Measurements from ENCODE around the gene TMEM39A.

DNA sequence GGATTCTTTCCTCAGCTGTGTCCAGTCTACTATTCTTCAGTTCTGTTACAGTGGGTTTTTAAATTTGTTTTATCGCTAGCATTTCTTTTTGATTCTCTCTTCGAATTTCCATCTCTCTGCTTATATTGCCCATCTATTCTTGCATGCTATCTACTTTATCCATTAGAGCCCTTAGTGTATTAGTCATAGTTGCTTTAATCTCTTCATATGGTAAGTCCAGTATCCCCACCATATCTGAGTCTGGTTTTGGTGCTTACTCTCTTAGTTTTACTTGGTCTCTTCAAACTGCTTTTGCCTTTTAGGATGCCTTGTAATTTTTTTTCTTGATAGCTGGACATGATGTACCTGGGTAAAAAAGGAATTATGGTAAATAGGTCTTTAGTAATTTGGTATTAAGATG, 44.0 kb upstream of the TMEM39A start:
- TF ChIP-seq CTCF (IDR thresholded peaks at IDR 0.05), result no peak
- TF ChIP-seq RFX5 (IDR thresholded peaks at IDR 0.05; ENCODE audit: low read length), result no peak
- TF ChIP-seq, protein P1, sequence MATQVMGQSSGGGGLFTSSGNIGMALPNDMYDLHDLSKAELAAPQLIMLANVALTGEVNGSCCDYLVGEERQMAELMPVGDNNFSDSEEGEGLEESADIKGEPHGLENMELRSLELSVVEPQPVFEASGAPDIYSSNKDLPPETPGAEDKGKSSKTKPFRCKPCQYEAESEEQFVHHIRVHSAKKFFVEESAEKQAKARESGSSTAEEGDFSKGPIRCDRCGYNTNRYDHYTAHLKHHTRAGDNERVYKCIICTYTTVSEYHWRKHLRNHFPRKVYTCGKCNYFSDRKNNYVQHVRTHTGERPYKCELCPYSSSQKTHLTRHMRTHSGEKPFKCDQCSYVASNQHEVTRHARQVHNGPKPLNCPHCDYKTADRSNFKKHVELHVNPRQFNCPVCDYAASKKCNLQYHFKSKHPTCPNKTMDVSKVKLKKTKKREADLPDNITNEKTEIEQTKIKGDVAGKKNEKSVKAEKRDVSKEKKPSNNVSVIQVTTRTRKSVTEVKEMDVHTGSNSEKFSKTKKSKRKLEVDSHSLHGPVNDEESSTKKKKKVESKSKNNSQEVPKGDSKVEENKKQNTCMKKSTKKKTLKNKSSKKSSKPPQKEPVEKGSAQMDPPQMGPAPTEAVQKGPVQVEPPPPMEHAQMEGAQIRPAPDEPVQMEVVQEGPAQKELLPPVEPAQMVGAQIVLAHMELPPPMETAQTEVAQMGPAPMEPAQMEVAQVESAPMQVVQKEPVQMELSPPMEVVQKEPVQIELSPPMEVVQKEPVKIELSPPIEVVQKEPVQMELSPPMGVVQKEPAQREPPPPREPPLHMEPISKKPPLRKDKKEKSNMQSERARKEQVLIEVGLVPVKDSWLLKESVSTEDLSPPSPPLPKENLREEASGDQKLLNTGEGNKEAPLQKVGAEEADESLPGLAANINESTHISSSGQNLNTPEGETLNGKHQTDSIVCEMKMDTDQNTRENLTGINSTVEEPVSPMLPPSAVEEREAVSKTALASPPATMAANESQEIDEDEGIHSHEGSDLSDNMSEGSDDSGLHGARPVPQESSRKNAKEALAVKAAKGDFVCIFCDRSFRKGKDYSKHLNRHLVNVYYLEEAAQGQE (IDR thresholded peaks at IDR 0.05; ENCODE audit: low read depth, low read length), result no peak
- TF ChIP-seq YY1 (IDR thresholded peaks at IDR 0.05; ENCODE audit: low read depth), result no peak
